Ishikawa (cell line): Measurements from ENCODE around the gene PAPSS1.
A peak's percentile ranks its signal among the peaks of the same experiment; 100 is the strongest.

ENCODE experiments used
- CEBPB ChIP-seq: IDR thresholded peaks from 2 replicates; pipeline ENCODE4 v1.6.1; 2012
- CREB1 ChIP-seq: IDR thresholded peaks from 2 replicates; pipeline ENCODE4 v1.6.1; 2012; ENCODE audit warnings: low read depth
- EGR1 ChIP-seq: IDR thresholded peaks from 2 replicates; pipeline ENCODE4 v1.6.1; 2012
- EP300 ChIP-seq: IDR thresholded peaks from 2 replicates; pipeline ENCODE4 v1.6.1; 2012; ENCODE audit warnings: borderline replicate concordance
- FOXM1 ChIP-seq: IDR thresholded peaks from 2 replicates; pipeline ENCODE4 v1.6.1; 2012; ENCODE audit warnings: low read depth, borderline replicate concordance
- NFIC ChIP-seq: IDR thresholded peaks from 2 replicates; pipeline ENCODE4 v1.6.1; 2012
- RAD21 ChIP-seq: IDR thresholded peaks from 2 replicates; pipeline ENCODE4 v1.6.1; 2012; ENCODE audit warnings: low read depth
- REST ChIP-seq: IDR thresholded peaks from 2 replicates; pipeline ENCODE4 v1.6.1; 2012; ENCODE audit warnings: low read depth, mild to moderate bottlenecking
- TAF1 ChIP-seq: IDR thresholded peaks from 2 replicates; pipeline ENCODE4 v1.6.1; 2012; ENCODE audit warnings: low read depth, mild to moderate bottlenecking
- TCF12 ChIP-seq: IDR thresholded peaks from 2 replicates; pipeline ENCODE4 v1.6.1; 2012; ENCODE audit warnings: low read depth
- TEAD4 ChIP-seq: IDR thresholded peaks from 2 replicates; pipeline ENCODE4 v1.6.1; 2012
- USF1 ChIP-seq: IDR thresholded peaks from 2 replicates; pipeline ENCODE4 v1.6.1; 2012
- YY1 ChIP-seq: IDR thresholded peaks from 2 replicates; pipeline ENCODE4 v1.6.1; 2012; ENCODE audit warnings: low read depth
- ZBTB7A ChIP-seq: IDR thresholded peaks from 2 replicates; pipeline ENCODE4 v1.6.1; 2012; ENCODE audit warnings: low read depth
- TF ChIP-seq, protein P1 (sequence below): IDR thresholded peaks from 2 replicates; pipeline ENCODE4 v1.6.1; 2012

Gene PAPSS1

DNA sequence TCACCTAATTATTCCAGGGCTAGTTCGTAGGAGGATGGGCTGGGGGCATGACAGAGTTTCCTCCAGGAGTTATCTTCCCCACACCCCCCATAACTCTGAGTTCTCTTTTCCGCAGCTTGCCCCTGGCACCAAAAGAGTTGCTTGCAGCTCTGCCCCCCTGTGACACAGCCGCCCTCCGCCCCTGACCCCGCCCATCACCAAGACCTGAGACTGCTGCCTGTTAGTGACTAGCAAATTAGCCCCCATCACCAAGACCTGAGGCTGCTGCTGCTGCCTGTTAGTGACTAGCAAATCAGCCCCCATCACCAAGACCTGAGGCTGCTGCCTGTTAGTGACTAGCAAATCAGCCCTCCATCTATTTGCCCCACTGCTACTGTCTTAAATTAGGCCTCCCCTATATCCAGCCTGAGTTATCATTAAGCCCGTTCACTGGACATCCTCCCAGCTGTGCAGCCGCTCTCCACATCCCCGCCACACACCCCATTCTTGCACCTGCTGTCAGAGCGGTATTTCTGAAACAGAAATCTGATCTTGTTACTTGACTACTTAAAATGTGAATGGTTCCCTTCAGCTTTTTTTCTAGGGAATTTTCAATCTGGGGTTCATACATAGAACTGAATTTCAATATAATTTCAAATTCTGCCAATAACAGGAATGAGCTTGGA is 1.5 kb upstream of the PAPSS1 start:
- TF ChIP-seq ZBTB7A (no peak), TAF1 (no peak), FOXM1 (no peak), TCF12 (no peak), REST (no peak), EGR1 (no peak), CEBPB (no peak), USF1 (no peak), EP300 (no peak), CREB1 (no peak), YY1 (no peak)

GRCh38 chr4:107719207-107719921 is 670 bp downstream of the PAPSS1 start:
- TF ChIP-seq NFIC (no peak), REST (peak; percentile 34; the same call in 1 of the 2 replicates), TAF1 (0 out of 2 replicates have a peak, but pooled peaks have one; percentile 20), YY1 (peak; percentile 32; the same call in 1 of the 2 replicates), EP300 (no peak), EGR1 (no peak), TEAD4 (peak; percentile 44), FOXM1 (no peak), TCF12 (peak; percentile 48), ZBTB7A (0 out of 2 replicates have a peak, but pooled peaks have one; percentile 94), CEBPB (no peak), CREB1 (no peak), USF1 (no peak), RAD21 (no peak)
- TF ChIP-seq, protein P1, sequence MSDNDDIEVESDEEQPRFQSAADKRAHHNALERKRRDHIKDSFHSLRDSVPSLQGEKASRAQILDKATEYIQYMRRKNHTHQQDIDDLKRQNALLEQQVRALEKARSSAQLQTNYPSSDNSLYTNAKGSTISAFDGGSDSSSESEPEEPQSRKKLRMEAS, result peak; percentile 32; the same call in 1 of the 2 replicates

- no peak for TF ChIP-seq CEBPB
- no peak for TF ChIP-seq EP300
- TF ChIP-seq YY1, result no peak
- no peak for TF ChIP-seq NFIC
- no peak for TF ChIP-seq USF1
- TF ChIP-seq CREB1, result no peak
- no peak for TF ChIP-seq EGR1
- no peak for TF ChIP-seq TEAD4
- TF ChIP-seq, protein P1, result no peak
- TF ChIP-seq TCF12, result no peak
- TF ChIP-seq TAF1, result no peak
- no peak for TF ChIP-seq ZBTB7A
- no peak for TF ChIP-seq REST
- TF ChIP-seq RAD21, result no peak
- no peak for TF ChIP-seq FOXM1
These were observed 1.6 kb downstream of the PAPSS1 start for GRCh38 chr4:107718351-107718965.
